GM18526 (cell line): ENCODE results near the gene ATR.
A peak's percentile ranks its signal among the peaks of the same experiment; 100 is the strongest.

Source experiments
- POLR2A ChIP-seq: IDR thresholded peaks from 3 replicates; pipeline ENCODE4 v1.6.1; 2011; ENCODE audit not compliant: insufficient read length; ENCODE audit errors: extremely low read depth

The ATR gene

DNA sequence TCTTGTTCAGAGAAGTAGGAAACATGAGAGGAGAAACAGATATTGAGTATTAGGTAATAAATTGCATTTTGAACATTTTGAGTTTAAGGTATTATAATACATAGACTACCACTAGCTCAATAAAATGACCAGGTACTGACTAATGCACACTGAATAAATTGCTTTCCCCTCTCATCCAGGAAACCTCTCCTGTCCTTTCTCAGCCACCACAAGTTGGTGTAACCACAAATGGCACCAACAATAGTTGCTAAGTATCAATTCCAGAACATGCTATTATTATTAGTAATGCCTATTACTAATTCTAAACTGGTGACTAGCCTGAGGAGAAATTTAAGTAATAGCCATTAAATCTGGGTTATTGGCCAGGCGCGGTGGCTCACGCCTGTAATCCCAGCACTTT, 83.4 kb downstream of the ATR start:
- no peak for TF ChIP-seq POLR2A

DNA sequence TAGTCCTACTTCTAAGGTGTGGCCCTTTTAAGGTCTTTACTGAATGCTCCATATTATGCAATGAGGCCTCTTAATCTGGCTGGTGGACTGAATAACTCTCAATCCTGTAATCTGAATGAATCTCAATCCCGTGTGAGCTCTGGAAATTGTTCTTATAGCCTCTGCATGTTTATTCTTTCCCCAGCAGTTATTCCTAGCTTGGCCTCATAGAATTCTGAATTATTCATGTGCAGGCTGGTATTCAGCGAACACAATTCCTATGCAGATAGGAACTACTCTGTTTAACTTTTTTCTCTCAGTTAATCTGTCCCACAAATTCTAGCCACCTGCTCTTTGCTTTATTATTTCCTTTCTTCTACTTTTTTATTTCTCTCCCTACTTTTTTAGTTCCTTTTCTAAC, 86.3 kb downstream of the ATR start:
- no peak for TF ChIP-seq POLR2A

DNA sequence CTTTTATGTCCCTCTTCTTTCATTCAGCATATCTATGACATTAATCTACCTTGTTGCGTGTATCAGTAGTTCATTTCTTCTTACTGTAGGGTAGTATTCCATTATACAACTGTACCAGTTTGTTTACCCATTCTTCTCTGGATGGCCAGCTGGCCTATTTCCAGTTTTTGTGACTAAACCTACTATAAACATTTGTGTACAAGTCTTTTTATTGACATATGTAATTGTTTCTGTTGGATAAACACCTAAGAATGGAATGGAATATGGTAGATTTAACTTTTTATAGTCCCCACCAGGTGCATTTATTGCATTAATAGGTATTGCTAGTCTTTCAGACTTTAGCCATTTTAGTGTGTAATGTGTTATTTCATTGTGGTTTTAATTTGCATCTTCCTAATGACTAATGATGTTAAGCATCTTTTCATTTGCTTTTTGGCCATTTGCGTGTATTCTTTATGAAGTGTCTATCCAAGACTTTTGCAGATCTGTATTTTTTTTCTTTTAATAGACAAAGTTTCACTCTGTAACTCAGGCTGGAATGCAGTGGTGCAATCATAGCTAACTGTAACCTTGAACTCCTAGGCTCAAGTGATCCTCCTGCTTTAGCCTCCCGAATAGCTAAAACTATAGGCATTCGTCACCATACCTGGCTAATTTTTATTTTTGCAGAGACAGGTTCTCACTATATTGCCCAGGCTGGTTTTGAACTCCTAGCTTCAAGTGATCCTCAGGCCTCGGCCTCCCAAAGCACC, 88.8 kb downstream of the ATR start:
- TF ChIP-seq POLR2A, result no peak

DNA sequence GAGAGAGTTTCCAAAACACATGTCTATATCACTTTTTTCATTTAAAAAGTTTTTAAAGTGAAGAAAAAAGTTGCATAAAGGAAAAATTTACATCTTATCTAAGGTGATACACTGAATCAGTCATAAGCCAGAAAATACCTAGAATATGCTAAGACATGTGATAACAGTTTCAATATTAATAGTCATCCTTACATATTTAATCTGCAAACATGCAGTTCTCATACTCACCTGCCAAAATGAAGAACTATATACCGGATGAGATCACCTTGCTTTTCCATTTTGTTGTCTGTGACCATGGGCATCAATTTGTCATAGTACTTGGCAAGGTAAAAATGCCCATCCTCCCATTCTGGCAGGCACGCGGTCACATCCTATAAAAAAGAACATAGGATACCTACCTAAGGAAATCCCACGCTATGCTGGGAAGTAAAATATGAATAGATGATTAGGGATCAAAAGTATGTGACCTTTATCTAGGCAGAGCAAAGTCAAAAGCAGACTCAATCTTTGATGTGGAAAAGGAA, 93.6 kb downstream of the ATR start:
- no peak for TF ChIP-seq POLR2A

DNA sequence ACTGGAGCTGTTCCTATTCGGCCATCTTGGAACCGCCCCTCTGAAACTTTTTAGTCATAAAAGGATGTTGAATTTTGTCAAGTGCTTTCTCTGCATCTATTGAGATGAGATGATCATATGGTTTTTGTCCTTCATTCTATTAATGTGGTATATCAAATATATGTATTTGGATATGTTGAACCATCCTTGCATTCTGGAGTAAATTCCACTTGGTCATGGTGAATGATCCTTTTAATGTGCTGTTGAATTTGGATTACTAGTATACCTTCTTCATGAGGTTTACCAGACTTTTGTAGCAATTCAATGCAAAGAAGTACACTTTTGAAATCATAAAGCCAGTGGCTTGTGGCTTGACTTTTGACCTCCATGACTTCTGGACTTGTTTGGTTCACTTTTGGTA, 97.3 kb downstream of the ATR start:
- TF ChIP-seq POLR2A, result no peak

DNA sequence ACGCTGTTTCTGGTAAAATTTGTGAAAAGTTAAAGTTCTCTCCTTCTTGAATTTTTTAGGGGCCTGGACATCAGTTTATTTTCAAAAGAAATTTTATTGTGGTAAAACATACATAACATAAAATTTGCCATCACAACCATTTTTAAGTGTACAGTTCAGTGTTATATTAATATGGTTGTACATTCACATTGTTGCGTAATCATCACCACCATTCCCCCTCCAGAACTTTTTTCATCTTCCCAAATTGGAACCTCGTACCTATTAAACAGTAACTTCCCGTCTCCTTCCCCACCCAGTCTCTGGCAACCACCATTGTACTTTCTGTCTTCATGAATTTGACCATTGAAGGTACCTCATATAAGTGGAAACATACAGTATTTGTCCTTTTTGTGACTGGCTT, 107.7 kb downstream of the ATR start:
- no peak for TF ChIP-seq POLR2A

DNA sequence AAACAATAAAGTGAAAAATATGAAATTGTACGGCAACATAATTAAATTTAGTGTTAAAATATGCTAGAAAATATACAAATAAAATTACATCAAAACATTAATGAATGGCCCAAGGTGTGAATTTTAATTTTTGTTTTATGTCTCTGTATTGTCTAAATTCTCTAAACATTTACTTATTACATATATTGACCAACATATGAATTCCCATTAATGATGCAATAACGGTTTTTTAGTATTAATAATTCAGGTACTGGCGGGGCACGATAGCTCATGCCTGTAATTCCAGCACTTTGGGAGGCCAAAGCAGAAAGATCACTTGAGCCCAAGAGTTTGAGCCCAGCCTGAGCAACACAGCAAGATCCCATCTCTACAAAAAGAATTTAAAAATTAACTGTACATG, 110.1 kb downstream of the ATR start:
- no peak for TF ChIP-seq POLR2A

DNA sequence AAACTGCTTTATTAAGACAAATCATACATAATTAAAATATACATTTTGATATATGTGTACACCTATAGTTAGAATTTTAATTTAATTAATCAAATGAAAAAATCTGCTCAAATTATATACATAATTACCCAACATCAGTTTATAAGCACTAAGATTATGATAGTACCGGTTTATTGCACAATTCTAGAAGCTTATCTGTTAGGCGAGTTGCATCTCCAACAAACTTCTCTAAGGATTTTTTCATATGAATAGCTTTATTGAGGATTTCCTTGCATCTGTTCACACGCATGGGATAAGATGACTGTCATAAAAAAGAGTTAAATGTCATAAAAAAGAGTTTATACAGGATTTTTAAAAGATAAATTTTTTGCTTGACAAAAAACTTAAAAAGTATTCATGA, 110.8 kb downstream of the ATR start:
- no peak for TF ChIP-seq POLR2A

DNA sequence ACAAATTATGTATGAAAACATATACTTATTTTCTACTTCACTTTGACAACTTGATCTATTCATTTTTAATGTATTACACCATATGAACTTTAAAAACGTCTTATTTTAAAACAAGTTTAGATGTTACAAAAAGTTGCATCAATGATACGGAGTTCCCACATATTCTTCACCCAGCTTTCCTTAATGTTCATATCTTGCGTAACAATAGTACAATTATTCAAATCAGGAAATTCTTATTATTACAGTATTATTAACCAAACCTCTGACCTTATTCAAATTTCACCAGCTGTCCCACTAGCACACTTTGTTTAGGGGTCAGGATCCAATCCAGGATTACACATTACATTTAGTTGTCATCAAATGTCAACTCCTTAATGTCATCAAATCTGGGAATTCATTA, 117.8 kb downstream of the ATR start:
- TF ChIP-seq POLR2A, result no peak

DNA sequence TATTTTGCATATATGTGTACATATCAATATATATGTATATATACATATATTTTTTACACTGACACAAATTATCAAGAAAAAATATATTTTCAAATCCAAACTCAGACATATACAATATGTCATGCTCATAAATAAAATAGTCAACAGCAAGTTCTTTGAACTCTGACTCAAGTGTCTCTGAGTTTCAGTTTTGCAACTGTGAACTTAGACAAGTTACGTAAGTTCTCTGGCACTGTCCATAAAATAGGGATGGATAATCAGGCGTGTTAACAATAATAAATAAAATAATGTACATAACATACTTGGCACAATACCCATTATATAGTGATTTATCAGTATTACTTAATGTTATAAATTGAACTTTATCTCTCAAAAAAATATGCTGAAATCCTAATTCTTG, 118.6 kb downstream of the ATR start:
- no peak for TF ChIP-seq POLR2A

DNA sequence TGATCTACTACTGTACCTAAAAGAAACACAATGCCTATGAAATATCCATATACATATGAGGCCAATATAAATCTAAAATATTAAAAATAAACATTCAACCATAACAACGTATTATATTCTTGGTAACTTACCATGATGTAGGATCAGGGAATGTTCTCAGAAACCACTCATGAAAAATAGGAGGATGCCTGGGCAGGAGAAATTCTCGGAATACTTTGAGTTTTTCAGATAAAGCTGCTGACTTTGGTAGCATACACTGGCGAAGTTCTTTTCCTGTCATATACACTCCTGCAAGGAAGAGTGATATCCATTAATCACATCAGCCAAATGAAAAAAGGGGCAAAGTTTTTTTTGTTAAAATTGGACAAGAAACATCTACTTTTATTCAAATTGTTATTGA, 119.4 kb downstream of the ATR start:
- no peak for TF ChIP-seq POLR2A

DNA sequence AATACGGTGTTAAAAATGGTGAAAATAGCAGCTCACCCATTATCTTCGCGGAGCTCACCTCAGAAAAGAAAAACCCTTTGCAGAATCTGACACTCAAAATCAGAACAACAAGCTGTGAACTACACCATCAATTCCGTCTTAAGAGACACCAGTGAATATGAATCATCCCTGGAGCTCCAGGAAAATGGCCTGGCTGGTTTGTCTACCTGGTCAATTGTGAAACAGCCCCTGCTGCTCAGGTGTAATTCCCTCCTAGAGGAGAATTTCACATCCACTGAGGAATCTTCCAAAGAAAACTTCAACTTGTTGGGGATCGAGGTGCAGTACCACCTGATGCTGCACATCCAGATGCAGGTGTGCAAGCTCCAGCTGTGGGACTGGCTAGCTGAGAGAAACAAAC, 127.7 kb downstream of the ATR start:
- TF ChIP-seq POLR2A, result no peak

DNA sequence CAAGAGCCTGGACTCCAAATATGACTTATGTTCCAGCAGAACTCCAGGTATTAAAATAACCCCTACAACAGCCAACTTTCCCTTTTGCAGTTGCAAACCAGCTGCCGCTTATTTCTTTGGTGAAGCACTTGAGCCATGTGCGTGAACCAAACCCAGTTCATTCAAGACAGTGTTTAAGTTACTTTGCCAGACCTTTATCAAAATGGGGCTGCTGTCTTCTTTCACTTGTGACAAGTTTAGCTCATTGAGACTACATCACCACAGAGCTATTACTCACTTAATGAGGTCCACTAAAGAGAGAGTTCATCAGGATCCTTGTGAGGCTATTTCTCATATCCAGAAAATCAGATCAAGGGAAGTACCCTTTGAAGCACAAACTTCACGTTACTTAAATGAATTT, 128.3 kb downstream of the ATR start:
- no peak for TF ChIP-seq POLR2A

DNA sequence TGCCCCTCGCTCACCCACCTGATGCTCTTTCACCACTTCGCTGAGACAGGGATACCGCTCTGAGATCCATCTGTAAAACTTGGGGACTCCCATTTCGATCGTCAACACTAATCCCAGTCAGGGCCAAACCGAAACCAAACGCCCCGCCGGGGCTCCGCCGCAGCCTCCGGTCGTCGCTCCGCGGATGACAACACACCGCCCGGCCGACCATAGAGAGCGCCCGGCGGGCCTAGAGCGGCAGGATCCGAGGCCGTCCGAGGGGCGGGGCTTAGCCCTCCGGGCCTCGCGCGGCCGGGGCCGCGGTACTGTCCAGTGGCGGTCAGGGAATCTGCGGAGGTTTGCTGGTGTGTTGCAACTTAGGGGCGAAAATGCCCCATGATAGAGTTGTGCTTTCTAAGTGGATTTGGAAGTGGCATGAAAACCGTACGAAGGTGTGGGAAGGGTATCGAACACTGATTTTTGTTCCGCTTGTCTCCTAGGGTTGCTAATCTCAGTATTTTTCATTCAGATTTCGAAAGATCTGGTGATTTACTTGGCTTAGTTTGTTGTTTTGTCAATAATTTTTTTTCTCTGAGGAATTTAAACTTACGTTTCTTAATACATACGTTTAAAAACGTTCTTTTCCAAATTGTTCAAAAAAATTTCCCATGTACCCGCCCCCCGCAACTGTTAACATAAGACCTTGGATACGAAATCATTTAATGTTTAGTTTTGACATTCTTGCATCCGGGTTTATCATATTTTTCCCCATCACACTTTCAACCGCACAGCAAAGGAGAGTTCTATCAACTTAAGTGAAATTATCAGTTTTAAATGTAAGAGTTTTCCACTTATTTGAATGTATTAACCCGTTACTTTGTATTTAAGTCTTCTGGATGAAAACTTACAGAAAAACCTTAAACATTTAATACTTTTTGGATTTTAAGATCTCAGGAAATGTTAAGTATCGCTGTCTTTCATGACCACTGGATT, 130.4 kb downstream of the ATR start, which contains the start of gene XRN1:
Gene XRN1 (minus strand): TSS at position 186 of the 972 bp plus-strand sequence. CDS start 93 bp downstream, at position 93.
- TF ChIP-seq POLR2A, result peak; percentile 83

DNA sequence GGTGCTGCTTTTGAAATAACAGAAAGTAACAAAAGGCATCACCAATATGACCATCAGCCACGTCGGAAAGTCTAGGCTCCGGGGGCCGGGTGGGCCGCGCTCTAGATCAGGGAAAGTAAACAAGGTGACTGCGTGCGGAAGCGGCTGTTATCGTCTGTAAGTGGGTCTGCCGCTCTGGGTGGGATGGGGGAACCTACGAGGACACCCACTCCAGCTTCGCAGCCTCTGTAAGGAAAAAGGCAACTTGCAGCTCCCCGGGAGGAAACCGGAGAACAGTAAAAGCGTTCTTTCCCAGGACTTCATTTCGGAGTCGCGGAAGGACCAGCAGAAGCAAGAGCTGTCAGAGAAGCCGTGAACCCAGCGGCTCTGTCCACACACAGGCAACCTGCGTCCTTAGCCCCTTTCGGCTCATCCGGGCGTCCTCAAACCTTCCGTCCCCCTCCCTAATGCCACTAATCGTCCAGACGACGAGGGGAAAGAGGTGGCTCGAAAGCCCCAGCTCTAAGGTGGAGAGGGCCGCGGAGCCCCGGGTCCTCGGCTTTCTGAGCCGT, 131.2 kb downstream of the ATR start:
- no peak for TF ChIP-seq POLR2A
